Ascending aorta (tissue), 2 donors: Measurements from ENCODE around the gene TNFRSF25. TPM values are rescaled to one million over a fixed set of nuclear protein-coding genes. Genes with fewer than 3 reads are reported as not detected.

Experiments used
- DNase-seq, 2 donors: peaks; one replicate each; pipeline ENCODE4 v3.0.0-alpha.2; 2019; ENCODE audit warnings: low spot score in 2 of 2
- H3K27ac ChIP-seq, 2 donors: fragments of 200-600 bp; sonication (generic); one replicate each; pipeline ENCODE4 v1.5.1; 2016 to 2017; ENCODE audit warnings: mild to moderate bottlenecking in 1 of 2
- H3K27me3 ChIP-seq: fragments of 200-600 bp; sonication (generic); one replicate; pipeline ENCODE4 v1.5.1; 2017
- H3K36me3 ChIP-seq, 2 donors: fragments of 200-600 bp; sonication (generic); one replicate each; pipeline ENCODE4 v1.5.1; 2016
- H3K4me1 ChIP-seq, 2 donors: fragments of 200-600 bp; sonication (generic); one replicate each; pipeline ENCODE4 v1.5.1; 2016 to 2017; ENCODE audit warnings: mild to moderate bottlenecking in 1 of 2
- H3K4me3 ChIP-seq, 2 donors: fragments of 200-600 bp; sonication (generic); one replicate each; pipeline ENCODE4 v1.5.1; 2016 to 2017; ENCODE audit warnings: mild to moderate bottlenecking in 1 of 2
- H3K9me3 ChIP-seq, 2 donors: fragments of 200-600 bp; sonication (generic); one replicate each; pipeline ENCODE4 v1.5.1; 2016
- intact Hi-C: fragments of 100-400 bp; cut with DNase I; formaldehyde crosslinking; loops from one replicate; pipeline ENCODE4 v1.15.1; 2023
- total RNA-seq: library from RNA; depleted of rRNA; stranded (reverse); fragments of >200 nt; gene quantifications from one replicate; pipeline ENCODE4 v1.1.0, GENCODE V29; 2016
- TF ChIP-seq, protein P1 (sequence below), 3 experiments: fragments of 200-600 bp in 2 of 3; fragments of 450-650 bp in 1 of 3; sonication (generic) in 2 of 3; IDR thresholded peaks; one replicate each; pipeline ENCODE4 v1.5.1; 2016 to 2019; ENCODE audit warnings: antibody characterized with exemption in 3 of 3, mild to moderate bottlenecking in 1 of 3, moderate library complexity in 1 of 3

TNFRSF25 gene
- total RNA-seq, 1 donor from 2014 or later: 18.0 TPM

DNA sequence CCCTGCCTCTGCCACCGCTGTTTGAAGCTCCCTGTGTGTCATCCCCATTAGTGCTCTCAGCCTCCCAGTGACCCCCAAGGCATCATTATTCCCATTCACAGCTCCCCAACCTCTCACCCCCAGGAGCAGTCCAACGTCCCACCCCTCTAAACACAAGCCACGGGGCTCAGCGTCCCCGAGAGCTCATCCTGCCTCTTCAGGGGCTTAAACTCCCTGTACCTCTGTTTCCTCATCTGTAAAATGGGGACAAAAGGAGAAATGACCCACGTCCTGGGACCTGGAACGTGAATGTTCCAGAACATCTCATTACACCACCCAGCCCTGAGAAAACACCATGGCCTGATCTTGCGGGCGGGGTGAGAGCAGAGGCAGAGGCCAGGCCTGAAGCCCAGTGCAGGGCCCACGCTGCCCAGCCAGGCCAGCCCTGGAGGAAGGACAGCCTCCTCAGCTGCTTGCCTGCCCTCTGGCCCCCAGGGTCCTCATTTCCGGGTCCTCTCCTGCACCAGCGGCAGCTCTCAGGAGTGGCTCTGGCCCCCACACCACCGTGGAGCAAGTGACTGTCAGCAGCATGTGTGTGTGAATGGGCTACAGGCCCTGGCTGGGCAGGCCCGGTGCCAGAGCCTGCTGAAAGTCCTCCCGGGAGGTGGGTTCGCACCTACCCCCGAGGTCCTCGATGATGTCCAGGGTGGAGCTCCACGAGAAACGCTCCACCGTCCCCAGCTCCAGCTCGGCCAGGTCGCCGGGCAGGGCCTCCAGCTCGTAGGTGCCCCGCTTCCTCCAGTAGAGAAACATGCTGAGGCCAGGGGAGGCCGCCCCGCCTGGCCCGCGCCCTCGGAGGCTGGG, 39.6 kb upstream of the TNFRSF25 start:
- H3K36me3 ChIP-seq: no peaks in the 10 kb centered on the region
- no peak for DNase-seq
- intact Hi-C loops: no loop called here
- H3K27me3 ChIP-seq: no peaks in the 10 kb centered on the region
- no peak overlapping the region for H3K27ac ChIP-seq
- H3K4me3 ChIP-seq: no peak overlapping the region
- peaks cover 24 to 34% of the 10 kb centered on the region in 2 donors for H3K4me1 ChIP-seq
- no peaks in the 10 kb centered on the region for H3K9me3 ChIP-seq
- TF ChIP-seq, protein P1, sequence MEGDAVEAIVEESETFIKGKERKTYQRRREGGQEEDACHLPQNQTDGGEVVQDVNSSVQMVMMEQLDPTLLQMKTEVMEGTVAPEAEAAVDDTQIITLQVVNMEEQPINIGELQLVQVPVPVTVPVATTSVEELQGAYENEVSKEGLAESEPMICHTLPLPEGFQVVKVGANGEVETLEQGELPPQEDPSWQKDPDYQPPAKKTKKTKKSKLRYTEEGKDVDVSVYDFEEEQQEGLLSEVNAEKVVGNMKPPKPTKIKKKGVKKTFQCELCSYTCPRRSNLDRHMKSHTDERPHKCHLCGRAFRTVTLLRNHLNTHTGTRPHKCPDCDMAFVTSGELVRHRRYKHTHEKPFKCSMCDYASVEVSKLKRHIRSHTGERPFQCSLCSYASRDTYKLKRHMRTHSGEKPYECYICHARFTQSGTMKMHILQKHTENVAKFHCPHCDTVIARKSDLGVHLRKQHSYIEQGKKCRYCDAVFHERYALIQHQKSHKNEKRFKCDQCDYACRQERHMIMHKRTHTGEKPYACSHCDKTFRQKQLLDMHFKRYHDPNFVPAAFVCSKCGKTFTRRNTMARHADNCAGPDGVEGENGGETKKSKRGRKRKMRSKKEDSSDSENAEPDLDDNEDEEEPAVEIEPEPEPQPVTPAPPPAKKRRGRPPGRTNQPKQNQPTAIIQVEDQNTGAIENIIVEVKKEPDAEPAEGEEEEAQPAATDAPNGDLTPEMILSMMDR (IDR thresholded peaks at IDR 0.05): no peak

DNA sequence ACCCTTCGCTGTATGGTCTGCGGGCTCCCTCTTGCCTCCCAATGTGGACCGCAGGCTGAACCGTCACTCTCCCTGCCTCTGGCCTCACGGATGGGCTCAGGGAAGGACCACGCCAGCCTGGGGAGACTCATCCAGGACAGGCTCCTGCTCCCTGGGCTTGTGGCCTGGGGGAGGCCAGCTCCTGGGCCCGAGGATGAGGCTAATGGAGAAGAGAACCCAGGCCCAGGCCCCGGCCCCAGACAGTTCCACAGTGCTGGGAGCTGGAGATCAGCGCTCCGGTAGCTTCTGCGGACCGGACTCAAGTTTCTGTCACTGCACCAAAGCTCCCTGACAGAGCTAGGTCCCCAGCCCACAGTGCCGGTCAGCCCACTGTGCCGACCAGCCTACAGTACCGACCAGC, 38.9 kb upstream of the TNFRSF25 start:
- TF ChIP-seq, protein P1 (IDR thresholded peaks at IDR 0.05): no peak
- no peaks in the 10 kb centered on the region for H3K36me3 ChIP-seq
- intact Hi-C loops: no loop called here
- no peaks in the 10 kb centered on the region for H3K27me3 ChIP-seq
- H3K4me1 ChIP-seq: peaks cover 24 to 38% of the 10 kb centered on the region in 2 donors
- DNase-seq: no peak
- no peak overlapping the region for H3K4me3 ChIP-seq
- no peaks in the 10 kb centered on the region for H3K9me3 ChIP-seq
- no peak overlapping the region for H3K27ac ChIP-seq

DNA sequence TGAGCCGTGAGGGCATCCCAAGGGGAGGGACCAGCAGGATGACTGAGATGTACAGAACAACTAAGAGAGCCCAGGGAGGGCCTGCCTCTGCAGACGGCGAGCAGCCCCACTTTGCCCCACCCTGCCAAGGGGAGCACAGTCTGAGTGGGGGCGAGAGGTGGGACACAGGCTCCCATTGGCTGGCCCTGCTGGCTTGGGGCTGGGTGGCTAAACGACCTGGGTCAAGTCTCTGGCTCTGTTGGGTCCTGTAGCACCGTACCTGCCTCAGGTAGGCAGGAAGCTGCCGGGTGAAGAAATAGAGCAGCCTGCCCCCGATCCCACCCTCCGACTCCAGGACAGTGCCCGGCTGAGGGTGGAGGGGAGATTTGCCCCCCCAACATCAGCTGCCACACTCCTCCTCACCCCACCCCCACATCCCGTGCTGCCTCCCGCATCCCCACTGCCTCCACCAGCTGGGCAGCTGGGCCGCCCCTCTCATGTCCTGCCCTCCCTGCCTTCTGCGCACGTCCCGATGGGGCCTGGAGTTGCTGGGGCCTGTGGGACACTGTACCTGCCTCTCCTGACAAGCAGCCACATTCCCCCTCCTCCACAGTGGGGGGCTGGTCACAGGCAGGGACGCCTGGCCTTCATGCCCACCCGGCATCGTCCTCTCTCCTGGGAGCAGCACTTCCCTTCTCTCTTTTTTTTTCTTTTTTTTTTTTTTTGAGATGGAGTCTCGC, 38.1 kb upstream of the TNFRSF25 start:
- H3K9me3 ChIP-seq: no peaks in the 10 kb centered on the region
- H3K36me3 ChIP-seq: no peaks in the 10 kb centered on the region
- DNase-seq: no peak
- no peaks in the 10 kb centered on the region for H3K27me3 ChIP-seq
- TF ChIP-seq, protein P1 (IDR thresholded peaks at IDR 0.05): no peak
- peaks cover 24 to 41% of the 10 kb centered on the region in 2 donors for H3K4me1 ChIP-seq
- intact Hi-C loops: no loop called here
- H3K27ac ChIP-seq: no peak overlapping the region
- H3K4me3 ChIP-seq: no peak overlapping the region

DNA sequence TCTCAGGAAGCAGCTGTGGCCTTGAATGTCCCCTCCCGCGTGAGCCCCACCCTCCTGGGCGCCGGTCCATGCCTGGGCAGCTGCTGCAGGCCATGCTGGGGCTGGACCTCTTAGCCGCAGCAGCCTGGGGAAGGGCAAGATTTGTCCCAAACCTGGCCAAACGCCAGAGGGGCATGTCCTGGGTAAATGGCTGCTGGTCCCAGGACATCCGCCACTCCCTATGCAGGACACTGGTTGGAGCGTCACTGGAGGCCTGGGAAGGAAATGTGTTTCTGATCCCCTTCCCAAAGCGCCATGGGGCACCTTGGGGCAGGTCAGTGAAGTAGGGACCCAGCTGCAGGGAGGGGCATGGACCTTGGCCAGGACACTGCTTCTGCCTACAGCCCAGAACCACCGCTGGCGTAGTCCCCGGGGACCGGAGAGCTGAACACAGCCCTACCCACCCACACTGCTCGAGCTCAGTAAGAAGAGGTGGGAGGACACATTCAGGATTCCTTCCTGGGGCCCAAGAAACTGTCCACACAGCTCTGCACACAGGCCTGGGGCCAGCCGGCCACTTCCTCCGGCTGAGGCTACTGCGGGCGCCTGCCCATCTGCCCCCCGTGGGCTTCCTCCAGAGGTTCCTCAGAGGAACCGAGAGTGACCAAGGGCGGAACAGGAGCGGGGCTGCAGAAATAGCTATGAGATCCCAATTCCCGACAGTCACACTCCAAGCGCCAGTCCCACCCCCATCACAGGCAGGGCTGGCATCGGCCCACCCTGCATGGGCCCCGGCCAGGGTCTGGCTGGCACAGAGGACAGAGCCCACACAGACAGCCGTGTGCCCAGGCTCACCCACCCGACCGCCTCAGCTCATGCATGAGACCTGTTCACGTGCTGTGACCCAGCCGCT, 36.3 kb upstream of the TNFRSF25 start:
- H3K4me1 ChIP-seq: peaks cover 19 to 48% of the 10 kb centered on the region in 2 donors
- intact Hi-C loops: loop anchor here (1.0 kb wide), 1 partner anchor 52 kb away; the partner anchor contains the start of gene NOL9
- DNase-seq: peak in 1 of 2 donors; percentile 83

More for the DNA sequence above, 36.3 kb upstream of the TNFRSF25 start:
- TF ChIP-seq, protein P1 (IDR thresholded peaks at IDR 0.05): no peak
- H3K27ac ChIP-seq: peak overlapping the region; percentile 79 to 80
- peak overlapping the region in 1 of 2 donors; percentile 0 for H3K4me3 ChIP-seq
- no peaks in the 10 kb centered on the region for H3K9me3 ChIP-seq
- H3K27me3 ChIP-seq: no peaks in the 10 kb centered on the region
- no peaks in the 10 kb centered on the region for H3K36me3 ChIP-seq
